CD4-positive, alpha-beta T cell (primary cell): ENCODE data around the gene WBP1L. TPM values are rescaled to one million over a fixed set of nuclear protein-coding genes. Genes with fewer than 3 reads are reported as not detected.
"Not testable (repeated sequence)": the region's sequence is repeated elsewhere in the genome, so short reads cannot be mapped to it uniquely, and the experiment has no call there.

Source experiments
- ATAC-seq: fragments of 200-7000 bp; cut with Tn5 transposase; one replicate; pipeline ENCODE4 v1.10.0; 2022; ENCODE audit warnings: mild to moderate bottlenecking; ENCODE audit not compliant: poor library complexity
- CTCF ChIA-PET: fragments of 350-600 bp; sonication (Branson Sonifier 250); formaldehyde crosslinking; loops from one replicate; lab custom pipeline; 2021; ENCODE audit warnings: antibody characterized with exemption, inconsistent platforms; lab: Charles Lee
- POLR2A ChIA-PET: fragments of 350-600 bp; sonication (Branson Sonifier 250); formaldehyde crosslinking; loops from one replicate; lab custom pipeline; 2021; ENCODE audit warnings: antibody characterized with exemption, inconsistent platforms; lab: Charles Lee
- DNase-seq, 14 experiments: peaks; one replicate each; pipeline ENCODE4 v3.0.0-alpha.2; 2013 to 2020; ENCODE audit warnings: mixed read lengths in 2 of 14
- H3K27ac ChIP-seq, 2 donors: one replicate each; pipeline versions ENCODE4 v1.5.1 to v1.7.0; 2013; ENCODE audit warnings: low read length in 2 of 2, low read depth in 1 of 2, mild to moderate bottlenecking in 1 of 2
- H3K27me3 ChIP-seq, 2 experiments: 1 replicate in 1 of 2; 2 replicates in 1 of 2; pipeline versions ENCODE4 v1.6.1 to v1.7.0; 2013; ENCODE audit warnings: low read length in 2 of 2, control low read depth in 1 of 2, mild to moderate bottlenecking in 1 of 2, moderate library complexity in 1 of 2; ENCODE audit not compliant: insufficient read depth in 2 of 2, control insufficient read depth in 1 of 2
- H3K36me3 ChIP-seq: one replicate; pipeline ENCODE4 v1.6.1; 2013; ENCODE audit warnings: low read length, control low read depth; ENCODE audit not compliant: insufficient read depth
- H3K4me1 ChIP-seq: one replicate; pipeline ENCODE4 v1.6.1; 2013; ENCODE audit warnings: low read length, control low read depth; ENCODE audit not compliant: insufficient read depth
- H3K4me3 ChIP-seq: one replicate; pipeline ENCODE4 v1.5.1; 2013; ENCODE audit warnings: mild to moderate bottlenecking, low read length, moderate library complexity
- H3K9me3 ChIP-seq, 2 experiments: 1 replicate in 1 of 2; 2 replicates in 1 of 2; pipeline versions ENCODE4 v1.6.1 to v1.7.0; 2013; ENCODE audit warnings: low read length in 2 of 2, mild to moderate bottlenecking in 2 of 2, control low read depth in 1 of 2, moderate library complexity in 1 of 2; ENCODE audit not compliant: control insufficient read depth in 1 of 2, insufficient read depth in 1 of 2
- H3K27ac Mint-ChIP-seq: one replicate; pipeline ENCODE4 v1.8.0; 2020; ENCODE audit warnings: mixed read lengths
- H3K27me3 Mint-ChIP-seq: one replicate; pipeline ENCODE4 v1.8.0; 2021; ENCODE audit warnings: mixed read lengths
- H3K36me3 Mint-ChIP-seq: one replicate; pipeline ENCODE4 v1.8.0; 2021; ENCODE audit warnings: low read depth, mixed read lengths
- H3K4me1 Mint-ChIP-seq: one replicate; pipeline ENCODE4 v1.8.0; 2021; ENCODE audit warnings: low read depth, mixed read lengths
- H3K4me3 Mint-ChIP-seq: one replicate; pipeline ENCODE4 v1.8.0; 2020; ENCODE audit warnings: mild to moderate bottlenecking, mixed read lengths
- H3K9me3 Mint-ChIP-seq: one replicate; pipeline ENCODE4 v1.8.0; 2020; ENCODE audit warnings: mixed read lengths
- intact Hi-C, 2 experiments: fragments of 100-400 bp; cut with DNase I in 1 of 2; cut with micrococcal nuclease in 1 of 2; formaldehyde crosslinking; loops; one replicate each; pipeline versions ENCODE4 v1.15.1 to v1.9.0; 2023 to 2025; cut with DNase I, micrococcal nuclease
- total RNA-seq, 174 experiments: library from RNA in 2 of 174; stranded (reverse) in 2 of 174; gene quantifications; one replicate each; pipeline ENCODE4 v1.2.3 and lab custom pipeline; 2021 to 2026
- TF ChIP-seq, protein P1 (sequence below): fragments of 200-600 bp; IDR thresholded peaks from one replicate; pipeline ENCODE4 v1.8.0; 2022; ENCODE audit warnings: antibody characterized with exemption, mild to moderate bottlenecking

The WBP1L gene
- total RNA-seq, 2 experiments from 2014 or later: 6.1 to 6.5 TPM

DNA sequence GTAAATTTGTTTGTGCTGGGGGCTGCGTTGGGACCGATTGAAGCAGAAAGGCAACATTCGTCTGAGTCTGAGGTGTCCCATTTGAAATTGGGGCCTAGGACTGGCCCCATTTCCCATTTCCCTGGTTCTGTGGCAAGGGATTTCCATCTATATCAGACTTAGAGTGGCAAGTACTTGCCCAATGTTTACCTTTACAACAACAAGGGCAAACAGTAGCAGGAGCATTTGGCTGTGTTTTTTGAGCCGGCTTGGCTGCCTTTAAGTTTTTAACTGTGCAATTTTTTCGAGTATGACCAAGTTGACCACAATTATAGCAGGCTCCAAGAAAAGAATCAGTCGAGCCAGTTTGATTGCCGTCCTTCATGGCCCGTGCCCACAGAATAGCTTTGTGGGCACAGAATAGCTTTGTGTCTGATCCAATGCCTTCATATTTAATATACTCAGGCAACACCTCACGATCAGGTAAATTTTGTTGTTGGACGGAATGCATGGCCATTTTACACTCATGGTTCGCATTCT is 98.1 kb downstream of the WBP1L start:
- H3K9me3 ChIP-seq: peaks cover 0 to 10% of the 10 kb centered on the region in 2 experiments
- H3K36me3 Mint-ChIP-seq: no peaks in the 10 kb centered on the region
- no peaks in the 10 kb centered on the region for H3K36me3 ChIP-seq
- no peak for ATAC-seq
- peaks cover 6% of the 10 kb centered on the region for H3K27me3 Mint-ChIP-seq
- POLR2A ChIA-PET: no interaction called here
- TF ChIP-seq, protein P1, sequence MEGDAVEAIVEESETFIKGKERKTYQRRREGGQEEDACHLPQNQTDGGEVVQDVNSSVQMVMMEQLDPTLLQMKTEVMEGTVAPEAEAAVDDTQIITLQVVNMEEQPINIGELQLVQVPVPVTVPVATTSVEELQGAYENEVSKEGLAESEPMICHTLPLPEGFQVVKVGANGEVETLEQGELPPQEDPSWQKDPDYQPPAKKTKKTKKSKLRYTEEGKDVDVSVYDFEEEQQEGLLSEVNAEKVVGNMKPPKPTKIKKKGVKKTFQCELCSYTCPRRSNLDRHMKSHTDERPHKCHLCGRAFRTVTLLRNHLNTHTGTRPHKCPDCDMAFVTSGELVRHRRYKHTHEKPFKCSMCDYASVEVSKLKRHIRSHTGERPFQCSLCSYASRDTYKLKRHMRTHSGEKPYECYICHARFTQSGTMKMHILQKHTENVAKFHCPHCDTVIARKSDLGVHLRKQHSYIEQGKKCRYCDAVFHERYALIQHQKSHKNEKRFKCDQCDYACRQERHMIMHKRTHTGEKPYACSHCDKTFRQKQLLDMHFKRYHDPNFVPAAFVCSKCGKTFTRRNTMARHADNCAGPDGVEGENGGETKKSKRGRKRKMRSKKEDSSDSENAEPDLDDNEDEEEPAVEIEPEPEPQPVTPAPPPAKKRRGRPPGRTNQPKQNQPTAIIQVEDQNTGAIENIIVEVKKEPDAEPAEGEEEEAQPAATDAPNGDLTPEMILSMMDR: no peak
- CTCF ChIA-PET: no interaction called here
- H3K9me3 Mint-ChIP-seq: peaks cover 8% of the 10 kb centered on the region
- no peak overlapping the region for H3K4me3 ChIP-seq
- H3K4me1 ChIP-seq: no peaks in the 10 kb centered on the region
- H3K4me3 Mint-ChIP-seq: no peak overlapping the region
- H3K27ac ChIP-seq: no peak overlapping the region
- DNase-seq: no peak
- H3K27me3 ChIP-seq: no peaks in the 10 kb centered on the region
- no peaks in the 10 kb centered on the region for H3K4me1 Mint-ChIP-seq
- intact Hi-C loops: no loop called here
- no peak overlapping the region for H3K27ac Mint-ChIP-seq

DNA sequence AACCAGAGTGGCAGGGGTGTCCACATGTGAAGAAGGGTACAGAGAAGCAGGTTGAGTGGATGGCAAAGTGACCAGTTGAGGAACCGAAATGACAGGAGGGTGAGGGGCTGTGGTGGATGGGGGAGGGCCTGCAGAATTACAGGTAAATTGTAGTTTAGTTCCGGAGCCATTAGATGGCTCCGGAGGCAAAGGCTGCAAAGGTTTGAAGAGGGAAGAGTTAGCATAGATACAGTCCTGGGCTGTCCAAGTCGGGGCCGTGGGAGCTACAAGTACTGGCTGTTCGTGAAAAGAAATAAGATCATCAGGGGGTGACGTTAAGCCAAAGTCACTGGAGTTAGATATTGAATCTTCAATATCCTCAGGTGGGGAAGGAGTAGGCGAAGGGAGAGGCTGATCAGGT is 99.4 kb downstream of the WBP1L start:
- H3K27ac Mint-ChIP-seq, CTCF ChIA-PET: not testable (repeated sequence)

DNA sequence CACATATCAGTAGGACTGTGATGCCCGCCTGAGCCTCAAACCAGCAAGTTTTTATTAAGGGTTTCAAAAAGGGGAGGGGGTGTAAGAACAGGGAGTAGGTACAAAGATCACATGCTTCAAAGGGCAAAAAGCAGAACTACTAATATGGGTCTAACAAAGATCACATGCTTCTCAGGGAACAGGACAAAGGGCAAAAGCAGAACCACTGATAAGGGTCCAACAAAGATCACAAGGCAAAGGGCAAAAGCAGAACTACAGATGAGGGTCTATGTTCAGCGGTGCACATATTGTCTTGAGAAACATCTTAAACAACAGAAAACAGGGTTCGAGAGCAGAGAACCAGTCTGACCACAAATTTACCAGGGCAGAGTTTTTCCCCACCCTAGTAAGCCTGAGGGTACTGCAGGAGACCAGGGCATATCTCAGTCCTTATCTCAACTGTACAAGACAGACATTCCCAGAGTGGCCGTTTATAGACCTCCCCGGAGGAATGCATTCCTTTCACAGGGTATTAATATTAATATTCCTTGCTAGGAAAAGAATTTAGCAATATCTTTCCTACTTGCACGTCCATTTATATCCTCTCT is 100.5 kb downstream of the WBP1L start:
- H3K36me3 Mint-ChIP-seq, H3K36me3 ChIP-seq, H3K27me3 Mint-ChIP-seq, CTCF ChIA-PET, DNase-seq, H3K4me1 Mint-ChIP-seq, H3K4me3 Mint-ChIP-seq, H3K4me1 ChIP-seq, H3K27ac Mint-ChIP-seq, H3K27ac ChIP-seq, H3K27me3 ChIP-seq, POLR2A ChIA-PET, H3K4me3 ChIP-seq, H3K9me3 Mint-ChIP-seq, intact Hi-C loops, ATAC-seq, H3K9me3 ChIP-seq: not testable (repeated sequence)

More for the DNA sequence above, 99.4 kb downstream of the WBP1L start:
- H3K4me1 Mint-ChIP-seq, H3K27me3 ChIP-seq, H3K4me3 ChIP-seq, H3K27me3 Mint-ChIP-seq, H3K36me3 ChIP-seq, intact Hi-C loops, H3K27ac ChIP-seq, H3K4me1 ChIP-seq, ATAC-seq, H3K9me3 Mint-ChIP-seq, H3K36me3 Mint-ChIP-seq, DNase-seq, H3K9me3 ChIP-seq, POLR2A ChIA-PET, H3K4me3 Mint-ChIP-seq: not testable (repeated sequence)

DNA sequence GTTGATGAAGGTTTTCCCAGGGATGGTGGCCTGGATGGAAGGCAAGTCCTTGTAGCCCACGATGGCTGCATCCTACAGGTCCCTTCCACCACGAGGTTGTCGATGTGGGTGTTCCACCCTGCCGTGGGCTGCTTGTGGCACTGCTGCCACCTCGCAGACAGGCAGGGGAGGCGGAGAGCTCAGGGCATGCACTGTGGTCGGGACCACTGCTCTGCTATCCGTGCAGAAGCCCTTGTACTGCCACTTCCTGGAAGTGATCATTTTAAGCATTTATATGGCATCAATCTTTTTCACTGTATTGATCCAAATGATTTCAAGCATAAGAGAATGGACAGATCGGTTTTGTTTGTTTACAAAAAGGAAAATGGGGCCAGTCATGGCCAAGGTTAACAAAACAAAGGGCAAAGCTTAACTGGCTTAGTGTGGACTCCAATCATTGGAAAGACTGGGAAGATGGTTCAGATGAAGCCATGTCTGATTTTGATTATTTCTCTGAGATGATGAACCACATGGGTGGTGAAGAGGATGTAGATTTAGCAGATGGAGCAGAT is 101.7 kb downstream of the WBP1L start:
- H3K36me3 Mint-ChIP-seq: no peaks in the 10 kb centered on the region
- POLR2A ChIA-PET: no interaction called here
- intact Hi-C loops: no loop called here

More for the DNA sequence above, 101.7 kb downstream of the WBP1L start:
- no peak overlapping the region for H3K4me3 ChIP-seq
- no peak for ATAC-seq
- H3K36me3 ChIP-seq: no peaks in the 10 kb centered on the region
- H3K27me3 ChIP-seq: no peaks in the 10 kb centered on the region
- no peaks in the 10 kb centered on the region for H3K4me1 ChIP-seq
- H3K9me3 ChIP-seq: no peaks in the 10 kb centered on the region
- H3K27me3 Mint-ChIP-seq: no peaks in the 10 kb centered on the region
- H3K9me3 Mint-ChIP-seq: no peaks in the 10 kb centered on the region
- H3K27ac Mint-ChIP-seq: no peak overlapping the region
- TF ChIP-seq, protein P1: no peak
- DNase-seq: no peak
- no peaks in the 10 kb centered on the region for H3K4me1 Mint-ChIP-seq
- no peak overlapping the region for H3K4me3 Mint-ChIP-seq
- H3K27ac ChIP-seq: no peak overlapping the region
- CTCF ChIA-PET: no interaction called here
